ENCODE data around the gene CCM2.
"Not testable (repeated sequence)": the region's sequence is repeated elsewhere in the genome, so short reads cannot be mapped to it uniquely, and the experiment has no call there.

The CCM2 gene

DNA sequence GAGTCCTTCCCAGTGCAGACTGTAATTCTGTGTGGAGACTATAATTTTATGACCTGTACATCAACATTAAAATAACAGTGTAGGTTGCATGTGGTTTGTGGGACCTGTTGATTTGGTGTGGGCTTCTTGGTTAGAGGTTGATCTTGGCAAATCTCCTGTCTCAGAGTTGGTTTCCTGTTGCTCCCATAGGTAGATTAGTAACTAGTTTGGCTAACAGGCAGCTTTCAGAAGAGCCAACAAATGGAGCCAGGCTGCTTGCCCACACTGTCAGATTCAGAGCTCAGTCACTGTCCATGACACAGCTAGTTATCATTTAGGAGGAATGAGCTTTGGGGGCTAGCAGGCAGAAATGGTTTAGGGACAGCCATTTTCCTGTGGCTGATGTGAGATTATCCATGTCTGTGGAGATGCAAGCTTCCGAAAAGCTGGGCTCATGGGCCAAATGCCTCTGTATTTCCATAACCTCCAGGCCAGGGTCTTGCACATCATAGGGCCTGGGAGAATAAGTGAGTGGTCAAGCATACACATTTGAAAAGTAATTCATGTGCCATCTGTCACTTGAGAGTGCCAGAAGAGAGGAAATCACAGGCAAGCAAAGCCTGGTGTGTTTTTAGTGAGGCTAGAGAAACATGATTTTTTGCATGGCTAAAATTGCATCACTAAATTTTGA is 33.4 kb downstream of the CCM2 start:
- no peak for DNase-seq (ENCODE audit: low read depth in 2 of 2)

DNA sequence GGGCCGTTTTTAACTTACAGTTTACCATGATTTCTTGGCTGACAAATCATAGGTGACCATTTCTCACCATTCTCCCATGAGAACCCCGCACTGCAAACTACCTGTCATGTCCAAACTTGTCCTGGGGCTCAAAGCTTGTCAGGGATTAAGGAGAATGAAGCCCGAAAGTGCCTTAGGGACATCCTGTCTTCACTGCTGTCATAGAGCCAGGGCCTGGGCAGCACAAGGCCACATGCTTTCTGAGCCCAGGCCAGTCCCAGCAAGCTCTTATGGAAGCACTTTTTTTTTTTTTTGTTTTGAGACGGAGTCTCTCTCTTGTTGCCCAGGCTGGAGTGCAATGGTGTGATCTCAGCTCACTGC is 33.9 kb downstream of the CCM2 start:
- DNase-seq (ENCODE audit: low read depth in 2 of 2), result no peak

DNA sequence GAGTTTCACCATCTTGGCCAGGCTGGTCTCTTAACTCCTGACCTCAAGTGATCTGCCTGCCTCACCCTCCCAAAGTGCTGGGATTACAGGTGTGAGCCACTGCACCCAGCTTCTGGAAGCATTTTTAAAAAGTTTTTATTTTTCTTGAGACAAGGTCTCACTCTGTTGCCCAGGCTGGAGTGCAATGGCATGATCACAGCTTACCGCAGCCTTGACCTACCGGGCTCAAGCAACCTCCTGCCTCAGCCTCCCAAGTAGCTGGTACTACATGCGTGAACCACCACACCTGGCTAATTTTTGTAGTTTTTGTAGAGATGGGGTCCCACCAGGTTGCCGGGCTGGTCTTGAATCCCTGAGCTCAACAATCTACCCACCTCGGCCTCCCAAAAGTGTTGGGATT is 34.7 kb downstream of the CCM2 start:
- not testable (repeated sequence) for DNase-seq (ENCODE audit: low read depth in 2 of 2)

DNA sequence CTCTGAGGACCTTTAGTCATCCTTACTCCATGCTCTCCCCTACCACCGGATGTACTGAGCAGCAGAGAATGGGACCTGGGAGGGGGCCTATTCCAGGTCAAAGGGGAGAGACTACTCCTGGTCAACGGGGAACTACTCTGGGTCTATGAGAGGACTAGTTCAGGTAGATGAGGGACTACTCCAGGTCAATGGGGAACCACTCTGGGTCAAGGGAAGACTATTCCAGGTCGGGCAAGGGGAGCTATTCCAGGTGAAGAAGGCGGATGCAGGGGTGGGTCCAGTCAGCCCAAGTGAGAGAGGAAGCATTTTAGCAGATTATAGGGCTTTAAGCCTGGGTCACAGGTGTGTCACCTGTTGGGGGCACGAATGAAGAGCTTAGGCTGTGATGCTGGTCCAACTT is 35.4 kb downstream of the CCM2 start:
- DNase-seq (ENCODE audit: low read depth in 2 of 2), result no peak

DNA sequence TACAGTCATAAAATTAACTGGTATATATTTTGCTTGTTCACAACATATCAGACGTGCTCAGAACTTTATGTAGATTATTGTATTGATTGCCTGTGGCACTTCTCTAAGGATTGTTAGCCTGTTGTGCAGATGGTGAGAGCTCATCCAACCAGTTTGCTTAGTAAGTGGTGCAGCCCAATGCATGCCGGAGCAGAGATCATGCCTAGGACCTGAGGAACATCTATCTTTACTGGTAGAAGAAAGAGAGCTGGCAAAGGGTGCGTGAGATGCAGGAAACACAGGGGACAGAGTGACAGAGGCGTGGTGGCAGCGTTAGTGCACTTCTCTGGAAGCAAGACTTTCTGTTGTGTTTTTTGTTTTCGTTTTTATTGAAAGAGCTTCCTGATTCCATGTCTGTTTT is 35.9 kb downstream of the CCM2 start:
- no peak for DNase-seq (ENCODE audit: low read depth in 2 of 2)

DNA sequence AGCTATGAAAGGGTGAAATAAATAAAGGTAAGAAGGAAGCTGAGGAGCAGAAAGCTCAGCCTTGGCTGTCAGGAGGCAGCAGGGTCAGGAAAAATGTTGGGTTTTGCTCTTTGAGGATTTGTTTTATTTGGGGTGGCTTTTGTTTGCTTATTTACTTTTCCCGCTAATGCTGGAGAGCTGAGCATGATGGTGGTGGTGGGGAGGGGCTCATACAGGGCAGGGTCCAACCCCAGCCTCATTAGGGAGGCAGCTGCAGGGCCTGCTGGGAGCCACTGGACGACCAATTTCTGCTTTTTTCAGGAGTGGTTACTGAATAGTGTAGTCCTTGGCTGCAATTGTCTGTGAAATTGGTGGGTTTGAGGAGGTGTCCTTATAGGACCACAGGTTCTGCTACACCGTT is 36.3 kb downstream of the CCM2 start:
- DNase-seq (ENCODE audit: low read depth in 2 of 2), result no peak

DNA sequence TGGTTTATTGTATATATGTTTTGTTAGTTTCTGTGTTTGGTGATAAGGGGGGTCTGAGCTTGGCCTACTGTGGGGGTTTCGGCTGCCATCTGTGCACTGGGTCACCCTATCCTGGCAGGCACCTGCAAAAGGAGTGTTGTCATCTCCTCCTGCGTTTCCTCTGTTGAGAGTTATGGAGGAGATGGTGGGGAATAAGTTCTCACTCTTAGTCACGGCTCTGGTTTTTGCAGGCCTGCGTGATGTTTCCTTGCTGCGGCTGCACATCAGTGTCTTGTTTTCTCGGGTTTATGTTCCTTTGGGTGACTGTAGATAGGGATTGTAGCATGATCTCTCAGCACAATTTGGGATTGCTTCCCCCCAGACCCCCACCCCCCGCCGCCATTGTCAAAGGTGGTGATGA is 36.8 kb downstream of the CCM2 start:
- no peak for DNase-seq (ENCODE audit: low read depth in 2 of 2)

DNA sequence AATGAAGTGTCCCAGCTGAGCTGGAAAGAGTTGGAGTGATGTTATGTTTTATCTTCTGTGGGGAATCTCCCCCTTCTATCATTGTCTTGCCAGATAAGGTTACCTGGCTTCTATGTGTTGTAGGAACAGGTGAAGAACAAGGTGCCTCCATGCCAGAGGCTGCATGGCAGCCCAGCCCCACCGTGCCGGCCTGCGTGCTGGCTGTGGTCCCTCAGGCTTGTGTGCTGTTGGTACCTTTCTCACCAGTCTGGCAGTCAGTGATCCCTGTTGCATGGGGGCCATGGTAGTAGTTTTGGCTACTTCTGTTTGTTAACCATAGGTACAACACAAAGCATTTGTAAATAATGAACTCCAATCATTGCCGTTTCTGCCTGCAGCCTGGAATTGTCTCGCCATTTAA is 37.9 kb downstream of the CCM2 start:
- no peak for DNase-seq (ENCODE audit: low read depth in 2 of 2)

DNA sequence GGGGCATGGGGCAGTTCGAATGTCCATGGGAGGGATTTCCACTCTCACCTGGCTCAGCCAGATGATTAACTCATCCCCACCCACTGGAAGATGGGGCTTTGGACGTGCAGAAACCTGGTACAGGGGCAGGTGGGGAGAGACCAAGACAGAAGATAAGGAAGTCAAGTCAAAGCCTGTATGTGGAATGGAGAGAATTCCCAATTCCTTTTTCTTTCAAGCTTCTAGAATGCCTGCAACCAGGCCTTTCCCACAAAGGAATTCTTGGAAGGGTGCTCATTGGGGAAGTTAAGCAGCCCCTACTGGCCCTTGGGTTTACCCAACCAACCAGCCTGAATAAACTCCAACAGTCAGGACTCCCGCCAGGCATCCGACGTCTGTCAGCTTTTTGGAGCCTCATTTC is 39.1 kb downstream of the CCM2 start:
- DNase-seq (ENCODE audit: low read depth in 2 of 2), result no peak

DNA sequence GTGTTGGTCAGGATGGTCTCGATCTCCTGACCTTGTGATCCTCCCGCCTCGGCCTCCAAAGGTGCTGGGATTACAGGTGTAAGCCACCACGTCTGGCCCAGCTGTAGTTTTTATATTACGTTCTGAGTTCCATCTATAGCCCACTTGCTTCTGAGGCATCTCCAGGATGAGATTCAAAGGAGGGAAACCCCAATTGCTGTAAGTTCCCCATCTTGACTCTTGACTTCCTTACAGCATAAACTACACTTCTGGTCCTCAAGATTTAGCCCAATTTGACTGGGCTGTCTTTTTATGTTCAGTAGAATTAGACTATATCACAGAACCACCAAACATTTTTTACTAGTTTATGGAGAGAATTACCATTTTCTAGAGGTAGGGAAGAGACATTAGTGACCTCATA is 44.3 kb downstream of the CCM2 start:
- DNase-seq (ENCODE audit: low read depth in 2 of 2), result no peak

DNA sequence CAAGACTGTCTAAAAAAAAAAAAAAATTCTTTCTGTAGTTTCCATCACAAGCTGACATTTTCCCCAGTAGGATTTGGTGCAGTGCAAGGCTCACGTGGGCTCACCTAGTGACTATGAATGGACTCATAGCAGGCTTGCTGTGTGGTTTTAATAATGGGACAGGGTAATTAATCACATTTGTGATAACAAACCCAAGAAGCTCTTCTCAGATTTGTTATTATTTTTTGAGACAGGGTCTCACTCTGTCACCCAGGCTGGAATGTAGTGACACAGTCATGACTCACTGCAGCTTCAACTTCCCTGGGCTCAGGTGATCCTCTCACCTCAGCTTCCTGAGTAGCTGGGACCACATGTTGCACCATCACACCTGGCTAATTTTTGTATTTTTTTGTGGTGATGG is 48.7 kb downstream of the CCM2 start:
- no peak for DNase-seq (ENCODE audit: low read depth in 2 of 2)

DNA sequence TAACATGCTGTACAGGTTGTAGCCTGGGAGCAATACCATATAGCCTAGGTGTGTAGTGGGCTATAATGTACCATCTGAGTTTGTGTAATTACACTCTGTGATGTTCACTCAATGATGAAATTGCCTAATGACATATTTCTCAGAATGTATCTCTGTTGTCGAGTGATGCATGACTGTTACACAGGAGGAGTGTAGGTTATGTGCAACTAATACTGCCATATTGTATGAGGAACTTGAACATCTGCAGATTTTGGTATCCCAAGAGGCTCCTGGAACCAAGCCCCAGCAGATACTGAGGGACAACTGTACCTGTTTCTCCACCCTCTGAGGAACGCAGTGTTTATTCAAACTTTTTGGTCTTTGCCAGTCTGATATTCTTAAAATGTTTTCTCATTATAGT is 50.2 kb downstream of the CCM2 start:
- no peak for DNase-seq (ENCODE audit: low read depth in 2 of 2)

DNA sequence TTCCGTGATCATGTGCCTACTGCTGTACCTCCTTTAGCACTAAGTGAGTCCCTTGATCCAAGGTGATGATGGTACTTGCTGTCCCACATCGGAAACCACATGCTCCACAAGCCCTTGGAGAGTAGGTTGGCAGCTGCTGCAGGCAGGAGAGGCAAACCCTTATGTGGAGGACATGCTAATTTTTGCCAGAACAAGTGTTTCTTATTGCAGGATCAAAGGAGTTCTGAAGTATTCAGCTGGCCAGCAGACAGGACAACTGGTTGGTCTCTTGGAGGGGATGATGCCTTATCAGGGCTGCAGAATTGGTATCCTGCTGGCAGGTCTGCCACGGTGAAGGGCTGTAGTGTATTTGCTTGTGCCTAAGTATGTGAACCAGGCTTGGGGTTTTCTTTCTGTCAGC is 52.0 kb downstream of the CCM2 start:
- no peak for DNase-seq (ENCODE audit: low read depth in 2 of 2)

DNA sequence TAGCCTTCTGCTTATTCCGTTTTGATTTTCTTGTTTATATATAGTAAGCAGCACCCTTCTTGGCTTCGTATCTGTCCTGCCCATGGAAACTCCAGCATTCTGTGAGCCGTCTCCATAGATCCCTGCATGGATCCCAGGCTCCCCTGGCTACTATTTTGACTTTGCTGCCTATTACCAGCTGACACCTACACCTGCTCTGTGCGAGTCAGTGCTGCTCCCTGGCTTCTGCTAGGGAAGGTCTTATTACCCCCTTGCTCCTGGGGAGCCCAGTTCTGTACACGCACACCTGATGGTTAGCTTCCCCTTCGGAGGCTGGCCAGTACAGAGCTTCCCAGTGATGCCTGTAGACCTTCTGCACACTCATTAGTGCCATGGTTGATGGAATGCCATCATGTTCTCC is 53.4 kb downstream of the CCM2 start:
- no peak for DNase-seq (ENCODE audit: low read depth in 2 of 2)

DNA sequence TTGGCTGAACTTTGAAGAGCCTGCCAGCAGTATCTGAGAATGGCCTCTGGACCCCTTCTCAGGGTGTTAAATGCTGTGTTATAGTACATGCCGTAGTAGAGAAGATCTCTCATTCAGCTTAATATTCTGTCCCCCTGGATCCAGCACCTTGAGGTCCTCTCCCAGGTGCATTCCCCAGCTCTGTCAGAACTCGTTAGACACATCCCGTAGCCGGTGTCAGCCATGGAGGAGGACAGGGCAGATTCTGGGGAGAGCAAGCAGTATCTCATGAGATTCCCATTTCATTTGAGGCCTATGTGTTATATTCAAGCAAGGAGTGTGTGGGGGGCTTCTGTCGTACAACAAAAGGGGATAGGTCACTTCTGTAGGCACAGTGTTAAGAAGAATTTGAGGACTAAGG is 53.9 kb downstream of the CCM2 start:
- no peak for DNase-seq (ENCODE audit: low read depth in 2 of 2)

DNA sequence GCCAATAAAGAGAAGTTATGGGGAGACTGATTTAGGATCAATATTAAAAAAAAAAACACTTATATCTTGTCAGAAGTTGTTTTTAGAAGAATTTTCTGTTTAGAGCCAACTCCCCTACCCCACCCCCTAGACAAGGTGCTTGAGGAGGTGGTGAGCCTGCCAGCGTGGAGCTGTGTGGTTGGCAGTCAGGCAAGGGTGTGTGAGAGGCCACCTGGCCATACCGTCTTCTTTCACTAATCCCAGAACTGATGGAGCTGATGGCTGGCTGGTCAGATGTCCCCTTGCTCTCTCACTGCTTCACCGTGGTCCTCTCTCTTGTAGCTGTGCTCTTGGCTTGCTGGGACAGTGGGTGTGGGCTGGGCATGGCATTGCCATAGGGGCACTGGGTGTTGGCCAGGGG is 54.4 kb downstream of the CCM2 start:
- DNase-seq (ENCODE audit: low read depth in 2 of 2), result no peak

DNA sequence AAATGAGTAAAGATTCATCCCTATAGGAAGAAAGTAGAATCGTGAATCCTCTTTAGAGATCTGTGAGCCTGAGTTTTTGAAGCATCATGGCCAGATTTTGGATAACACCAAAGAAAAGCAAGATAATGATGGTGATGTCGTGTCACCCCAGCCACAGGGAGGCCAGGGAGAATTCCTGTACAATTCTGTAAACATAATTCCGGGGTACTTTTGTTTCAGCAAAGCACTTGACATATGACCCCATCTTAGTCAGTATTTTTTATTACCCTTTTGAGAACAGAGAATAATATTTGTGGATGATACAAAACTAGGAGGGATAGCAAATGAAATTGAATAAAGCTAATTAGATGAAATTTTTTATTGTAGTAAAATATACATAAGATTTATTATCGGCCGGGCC is 55.0 kb downstream of the CCM2 start:
- no peak for DNase-seq (ENCODE audit: low read depth in 2 of 2)

DNA sequence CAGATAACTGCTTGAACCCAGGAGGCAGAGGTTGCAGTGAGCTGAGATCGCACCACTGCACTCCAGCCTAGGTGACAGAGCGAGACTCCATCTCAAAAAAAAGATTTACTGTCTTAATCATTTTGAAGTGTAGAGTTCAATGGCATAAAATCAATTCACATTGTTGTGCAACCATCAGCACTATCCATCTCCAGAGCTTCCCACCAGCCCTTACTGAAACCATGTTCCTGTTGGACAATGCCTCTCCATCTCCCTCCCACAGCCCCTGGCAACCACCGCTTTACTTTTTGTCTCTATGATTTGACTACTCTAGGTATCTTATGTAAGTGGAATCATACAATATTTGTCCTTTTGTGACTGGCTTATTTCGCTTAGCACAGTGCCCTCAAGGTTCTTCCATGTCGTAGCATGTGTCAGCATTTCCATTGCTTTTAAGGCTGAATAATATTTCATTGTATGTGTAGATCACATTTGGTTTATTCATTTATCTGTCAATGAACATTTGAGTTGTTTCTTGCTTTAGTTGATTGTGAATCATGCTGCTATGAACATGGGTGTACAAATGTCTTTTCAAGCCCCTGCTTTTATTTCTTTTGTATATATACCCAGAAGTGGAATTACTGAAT is 55.7 kb downstream of the CCM2 start:
- DNase-seq (ENCODE audit: low read depth in 2 of 2), result no peak

DNA sequence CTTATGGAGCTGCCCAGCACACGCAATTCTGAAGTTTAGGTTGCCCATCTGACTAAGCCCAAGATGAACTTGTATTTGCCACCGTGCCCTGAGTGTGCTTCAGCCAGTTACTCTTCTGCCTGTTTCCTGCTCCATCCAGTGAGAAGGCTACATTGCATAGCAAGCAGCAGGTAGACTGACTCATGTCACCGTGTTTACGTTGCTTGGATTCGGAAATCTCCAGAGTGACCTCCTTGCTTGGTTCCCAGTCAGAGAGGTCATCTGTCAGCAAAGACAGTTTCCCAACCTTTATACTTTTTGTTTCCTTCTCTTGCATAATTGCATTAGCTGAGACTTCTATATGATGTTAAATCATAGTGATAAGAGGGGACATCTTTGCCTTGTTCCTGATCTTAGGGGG is 57.9 kb downstream of the CCM2 start:
- DNase-seq (ENCODE audit: low read depth in 2 of 2), result no peak

DNA sequence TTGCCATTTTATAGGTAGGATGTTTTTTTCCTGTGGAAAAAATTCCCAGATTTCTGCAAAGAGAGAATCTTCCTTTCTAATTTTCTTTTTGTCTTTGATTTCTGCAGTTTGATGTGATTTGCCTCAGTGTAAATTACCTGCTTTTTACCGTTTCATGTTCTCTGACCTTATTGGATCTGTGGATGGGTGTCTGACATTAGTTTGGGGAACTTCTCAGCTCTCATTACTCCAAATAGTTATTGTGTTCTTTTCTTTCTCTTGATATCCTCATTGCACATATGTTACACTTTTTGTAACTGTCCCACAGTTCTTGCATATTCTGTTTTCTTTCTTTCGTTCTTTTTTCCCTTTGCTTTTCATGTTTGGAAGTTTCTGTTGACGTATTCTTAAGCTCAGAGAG is 60.3 kb downstream of the CCM2 start:
- no peak for DNase-seq (ENCODE audit: low read depth in 2 of 2)

DNA sequence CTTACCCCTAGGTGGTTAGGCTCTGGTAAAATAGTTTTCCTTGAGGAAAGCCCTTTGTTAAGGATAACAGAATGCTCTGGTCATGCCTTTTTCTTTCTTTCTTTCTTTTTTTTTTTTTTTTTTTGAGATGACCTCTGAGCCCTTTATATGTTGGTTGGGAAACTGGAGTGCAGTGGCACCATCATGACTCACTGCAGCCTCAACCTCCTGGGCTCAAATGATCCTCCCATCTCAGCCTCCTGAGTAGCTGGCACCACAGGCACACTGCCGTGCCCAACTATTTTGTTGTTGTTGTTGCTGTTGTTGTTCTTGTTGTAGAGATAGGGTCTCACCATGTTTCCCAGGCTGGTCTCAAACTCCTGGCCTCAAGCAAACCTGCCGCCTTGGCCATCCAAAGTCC is 61.4 kb downstream of the CCM2 start:
- DNase-seq (ENCODE audit: low read depth in 2 of 2), result no peak

DNA sequence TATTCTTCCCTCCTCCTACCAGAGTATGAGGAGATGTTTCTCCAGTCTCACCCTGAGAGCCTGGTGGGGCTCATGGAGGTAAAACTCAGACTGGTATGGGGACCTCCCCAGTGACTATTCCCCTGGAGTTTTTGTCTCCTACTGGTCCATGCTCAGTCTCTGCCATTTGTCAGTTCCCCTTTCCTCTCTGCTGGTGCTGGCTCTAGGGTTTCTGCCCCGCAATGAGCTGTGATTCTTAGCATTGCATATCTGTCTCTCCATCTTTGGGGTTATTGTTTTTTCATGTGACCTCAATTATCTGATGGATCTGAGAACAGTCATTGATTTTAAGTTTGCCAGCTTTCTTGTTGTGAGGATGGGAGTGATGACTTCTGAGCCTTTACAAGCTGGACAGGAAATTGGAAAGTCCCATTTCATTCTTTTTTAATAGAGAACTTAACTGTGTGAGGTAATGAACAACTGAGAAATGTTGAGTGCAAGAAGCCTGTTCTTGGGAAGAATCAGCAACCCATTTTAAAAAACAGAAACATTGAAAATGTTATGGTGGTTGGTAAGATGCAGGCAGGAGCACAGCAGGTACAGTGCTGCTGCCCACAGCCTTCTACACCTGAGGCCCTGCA is 61.9 kb downstream of the CCM2 start:
- DNase-seq (ENCODE audit: low read depth in 2 of 2), result no peak

DNA sequence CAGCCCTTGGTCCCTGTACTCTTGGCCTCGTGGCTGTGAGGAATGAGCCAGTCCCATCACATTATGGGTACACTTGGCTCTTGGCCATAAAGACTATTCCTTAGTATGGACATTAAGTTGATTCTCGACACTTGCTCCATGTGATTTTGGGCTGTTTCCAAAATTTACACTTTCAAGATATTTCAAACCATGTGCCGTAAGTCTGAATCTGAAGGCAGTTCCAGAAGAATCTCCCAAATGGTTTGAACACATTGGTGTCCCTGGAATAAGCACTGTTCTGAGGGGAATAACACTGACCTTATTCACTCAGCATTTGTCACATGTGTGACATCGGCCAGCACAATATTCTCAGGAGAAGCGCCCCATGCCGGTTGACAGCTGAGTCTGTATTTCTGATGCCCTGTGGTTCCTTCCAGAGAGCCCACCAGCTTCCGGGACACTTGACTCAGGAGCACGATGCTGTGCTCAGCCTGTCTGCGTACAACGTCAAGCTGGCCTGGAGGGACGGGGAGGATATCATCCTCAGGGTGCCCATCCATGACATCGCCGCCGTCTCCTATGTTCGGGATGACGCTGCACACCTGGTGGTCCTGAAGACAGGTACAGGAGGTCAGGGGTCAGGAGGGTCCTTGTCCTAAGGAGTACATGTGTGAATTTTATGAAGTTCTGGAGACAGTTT is 64.2 kb downstream of the CCM2 start:
- DNase-seq (ENCODE audit: low read depth in 2 of 2), result no peak
